Amniotic stem cell (primary cell): ENCODE measurements around the gene CUX1.

ENCODE experiments used
- DNase-seq: peaks from one replicate; lab custom pipeline; 2025; lab: John Stamatoyannopoulos, UW

Gene CUX1

GRCh38 chr7:102272075-102272916, 454.9 kb downstream of the CUX1 start:
- DNase-seq: peak; percentile 69

GRCh38 chr7:102272917-102273748, 455.7 kb downstream of the CUX1 start:
- DNase-seq: no peak

- no peak for DNase-seq
Measured at GRCh38 chr7:102273749-102274712, 456.6 kb downstream of the CUX1 start.

- DNase-seq: no peak
Measured at GRCh38 chr7:102275123-102275703, 457.8 kb downstream of the CUX1 start.

GRCh38 chr7:102277901-102278300, 460.5 kb downstream of the CUX1 start:
- no peak for DNase-seq

GRCh38 chr7:102279537-102280400, 462.3 kb downstream of the CUX1 start:
- no peak for DNase-seq

- no peak for DNase-seq
Measured at GRCh38 chr7:102280521-102280920, 463.1 kb downstream of the CUX1 start.

- no peak for DNase-seq
Measured at GRCh38 chr7:102281785-102282184, 464.4 kb downstream of the CUX1 start.

- no peak for DNase-seq
Measured at GRCh38 chr7:102282465-102283362, 465.3 kb downstream of the CUX1 start.

- no peak for DNase-seq
Measured at GRCh38 chr7:102283477-102284189, 466.2 kb downstream of the CUX1 start.

- no peak for DNase-seq
Measured at GRCh38 chr7:102284399-102284798, 467.0 kb downstream of the CUX1 start.

- no peak for DNase-seq
Measured at GRCh38 chr7:102284891-102285539, 467.6 kb downstream of the CUX1 start.

GRCh38 chr7:102285540-102286236, 468.3 kb downstream of the CUX1 start:
- DNase-seq: no peak

GRCh38 chr7:102286237-102287110, 469.0 kb downstream of the CUX1 start, which contains the start of gene SH2B2:
SH2B2 (plus strand) TSS chr7:102286868; CDS start chr7:102300551, 13,683 bp downstream.
- DNase-seq: peak; percentile 47

- no peak for DNase-seq
Measured at GRCh38 chr7:102287111-102287980, 469.9 kb downstream of the CUX1 start.

GRCh38 chr7:102287981-102288278, 470.5 kb downstream of the CUX1 start:
- no peak for DNase-seq
